Ecto neural progenitor cell (in vitro differentiated cells): Measurements from ENCODE around the gene TEK.
A peak's percentile ranks its signal among the peaks of the same experiment; 100 is the strongest.
"Not testable (repeated sequence)": the region's sequence is repeated elsewhere in the genome, so short reads cannot be mapped to it uniquely, and the experiment has no call there.

Source experiments
- DNase-seq: peaks from one replicate; pipeline ENCODE4 v3.0.0-alpha.2; 2018; ENCODE audit warnings: low spot score

TEK gene

DNA sequence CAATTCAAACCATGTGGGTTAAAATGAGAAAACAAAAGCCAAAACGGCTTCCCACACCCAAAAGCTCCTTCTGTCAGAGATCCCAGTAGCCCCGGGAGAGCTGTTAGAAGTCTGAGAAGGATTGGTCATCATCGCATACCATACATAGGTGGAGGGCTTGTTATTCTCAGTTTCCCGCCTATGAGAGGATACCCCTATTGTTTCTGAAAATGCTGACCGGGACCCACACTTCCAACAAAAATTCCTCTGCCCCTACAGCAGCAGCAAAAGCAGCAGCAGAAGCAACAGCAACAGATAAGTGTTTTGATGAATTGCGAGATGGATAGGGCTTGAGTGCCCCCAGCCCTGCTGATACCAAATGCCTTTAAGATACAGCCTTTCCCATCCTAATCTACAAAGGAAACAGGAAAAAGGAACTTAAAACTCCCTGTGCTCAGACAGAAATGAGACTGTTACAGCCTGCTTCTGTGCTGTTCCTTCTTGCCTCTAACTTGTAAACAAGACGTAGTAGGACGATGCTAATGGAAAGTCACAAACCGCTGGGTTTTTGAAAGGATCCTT is at the start of gene TEK:
Gene TEK, plus strand, starts transcription at position 245 of the 561 bp plus-strand sequence. CDS start 366 bp downstream, outside the sequence.
- DNase-seq = peak; percentile 50

DNA sequence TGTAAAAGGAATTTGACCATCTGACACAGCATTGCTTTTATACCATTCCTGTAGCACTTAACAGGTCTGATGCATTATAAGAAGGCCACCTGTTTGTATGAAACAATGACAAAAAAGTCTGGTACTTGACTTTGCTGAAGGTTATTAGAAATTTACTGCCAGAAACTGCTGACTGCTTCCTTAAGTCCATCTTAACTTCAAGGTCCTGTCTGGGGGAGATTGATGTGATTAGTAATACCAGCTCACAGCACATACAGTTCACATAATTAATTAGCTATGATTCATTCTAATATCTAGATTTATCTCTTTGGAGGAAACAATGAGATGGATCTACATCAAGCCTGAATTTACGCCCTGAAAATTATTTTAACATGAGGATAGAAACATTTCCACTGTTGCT is 49.6 kb upstream of the TEK start:
- no peak for DNase-seq

DNA sequence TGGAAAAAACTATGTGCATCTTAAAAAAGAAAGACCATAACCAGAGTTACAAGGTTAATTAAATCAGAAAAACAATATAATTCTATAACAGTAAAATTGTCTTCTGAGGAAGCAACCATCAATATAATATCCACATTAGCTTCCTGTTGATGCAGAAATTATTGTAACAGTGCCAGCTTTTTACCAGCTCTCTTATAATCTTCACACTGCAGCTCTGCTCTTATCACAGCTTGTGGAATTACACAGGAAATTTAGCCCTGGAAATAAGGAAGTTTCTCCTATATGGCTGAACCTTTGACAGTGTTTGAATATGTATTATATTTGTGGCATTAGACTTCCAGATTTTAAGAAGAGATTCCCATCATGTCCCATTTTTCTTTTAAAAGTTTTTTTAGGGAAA is 49.1 kb upstream of the TEK start:
- DNase-seq = no peak

DNA sequence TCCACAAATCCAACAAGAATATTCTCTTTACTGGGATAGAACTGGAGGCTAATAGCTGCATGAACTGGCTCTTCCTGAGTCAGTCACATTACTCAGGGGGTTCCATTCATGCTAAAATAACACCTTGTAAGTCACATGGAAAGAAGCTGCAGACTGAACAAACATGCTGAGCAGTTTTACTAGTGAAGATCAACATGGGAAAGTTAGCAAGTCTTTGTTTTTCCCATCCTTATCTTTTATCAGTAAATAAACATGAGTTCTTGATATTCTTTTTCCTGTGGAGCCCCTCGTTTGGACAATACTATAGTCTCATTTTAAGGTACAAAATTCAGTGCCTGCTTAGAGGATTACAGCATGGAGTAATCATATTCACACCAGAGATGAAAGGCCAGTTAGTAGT is 43.7 kb upstream of the TEK start:
- DNase-seq = no peak

DNA sequence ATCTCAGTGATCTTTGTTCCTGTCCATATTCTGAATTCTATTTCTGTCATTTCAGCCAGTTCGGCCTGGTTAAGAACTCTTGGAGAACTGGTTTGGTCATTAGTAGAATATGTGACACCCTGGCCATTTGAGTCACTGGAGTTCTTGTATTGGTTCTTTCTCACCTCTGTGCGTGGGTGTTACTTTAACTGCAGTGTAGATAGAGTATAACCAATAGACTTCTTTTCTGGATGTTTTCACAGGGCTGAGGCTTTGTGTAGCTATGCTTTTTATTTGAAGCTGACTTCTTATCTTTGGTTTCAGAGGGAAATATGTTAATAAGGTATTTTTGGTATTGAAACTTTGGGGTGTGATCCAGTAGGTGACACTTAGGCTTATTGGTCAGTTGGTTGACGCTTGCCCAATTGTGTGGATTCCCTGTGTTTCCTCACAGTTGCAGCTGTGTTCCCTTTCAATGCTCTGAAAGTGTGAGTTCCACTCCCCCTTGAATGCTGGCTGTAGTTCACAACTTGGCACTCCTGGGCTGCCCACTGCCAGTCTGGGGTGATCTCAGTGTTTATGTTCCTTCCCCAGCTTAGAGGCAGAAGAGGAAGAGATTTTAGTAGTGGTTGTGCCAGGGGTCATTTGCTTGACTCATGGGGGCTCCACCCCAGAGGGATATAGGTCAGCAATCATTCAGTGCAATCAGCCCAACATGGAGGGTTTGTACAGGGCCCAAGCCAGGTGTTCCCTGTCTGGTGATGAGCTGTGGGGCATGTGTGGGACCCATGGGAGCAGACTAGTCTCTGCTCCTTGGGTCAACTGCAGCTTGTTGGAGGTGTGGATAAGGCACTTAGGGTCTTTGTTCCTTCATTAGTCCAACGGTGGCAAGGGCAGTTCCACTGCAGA is 34.9 kb upstream of the TEK start:
- DNase-seq = no peak

DNA sequence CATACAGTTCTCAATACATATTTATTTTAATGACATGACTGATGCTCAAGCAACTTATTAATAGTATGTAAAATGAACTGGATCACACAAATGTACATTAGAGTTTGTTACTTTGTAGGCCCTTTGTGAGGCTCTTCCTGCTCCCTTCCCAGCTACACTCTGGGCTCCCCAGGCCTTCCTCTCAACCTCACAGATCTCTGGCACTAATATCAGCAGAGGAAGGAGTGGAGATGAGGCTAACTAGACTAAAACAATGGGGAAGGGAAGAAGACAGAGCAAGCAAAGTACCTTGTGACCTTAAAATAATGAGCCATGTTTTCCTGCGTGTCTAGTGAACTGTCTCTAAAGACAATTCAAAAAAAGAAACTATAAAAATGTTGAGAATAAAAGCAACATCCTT is 30.3 kb upstream of the TEK start:
- DNase-seq = no peak

DNA sequence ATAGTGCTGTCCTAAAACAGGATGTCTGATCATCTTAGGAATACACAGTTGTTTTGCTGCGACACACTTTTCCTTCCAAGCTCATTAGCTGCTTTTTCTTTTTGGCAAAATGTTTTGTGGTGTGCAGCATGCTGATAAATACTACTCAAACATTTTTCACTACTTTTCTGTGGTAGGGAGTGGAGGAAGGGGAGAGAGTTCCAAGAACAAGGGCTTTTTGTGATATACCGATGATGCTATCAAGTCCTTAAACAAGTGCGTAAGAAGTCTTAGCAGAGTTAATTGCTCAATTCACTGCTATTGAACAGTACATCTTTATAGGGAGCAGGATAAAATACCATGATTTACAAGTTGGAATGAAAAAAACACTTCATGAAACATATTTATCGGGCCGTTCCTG is 23.6 kb upstream of the TEK start:
- no peak for DNase-seq

DNA sequence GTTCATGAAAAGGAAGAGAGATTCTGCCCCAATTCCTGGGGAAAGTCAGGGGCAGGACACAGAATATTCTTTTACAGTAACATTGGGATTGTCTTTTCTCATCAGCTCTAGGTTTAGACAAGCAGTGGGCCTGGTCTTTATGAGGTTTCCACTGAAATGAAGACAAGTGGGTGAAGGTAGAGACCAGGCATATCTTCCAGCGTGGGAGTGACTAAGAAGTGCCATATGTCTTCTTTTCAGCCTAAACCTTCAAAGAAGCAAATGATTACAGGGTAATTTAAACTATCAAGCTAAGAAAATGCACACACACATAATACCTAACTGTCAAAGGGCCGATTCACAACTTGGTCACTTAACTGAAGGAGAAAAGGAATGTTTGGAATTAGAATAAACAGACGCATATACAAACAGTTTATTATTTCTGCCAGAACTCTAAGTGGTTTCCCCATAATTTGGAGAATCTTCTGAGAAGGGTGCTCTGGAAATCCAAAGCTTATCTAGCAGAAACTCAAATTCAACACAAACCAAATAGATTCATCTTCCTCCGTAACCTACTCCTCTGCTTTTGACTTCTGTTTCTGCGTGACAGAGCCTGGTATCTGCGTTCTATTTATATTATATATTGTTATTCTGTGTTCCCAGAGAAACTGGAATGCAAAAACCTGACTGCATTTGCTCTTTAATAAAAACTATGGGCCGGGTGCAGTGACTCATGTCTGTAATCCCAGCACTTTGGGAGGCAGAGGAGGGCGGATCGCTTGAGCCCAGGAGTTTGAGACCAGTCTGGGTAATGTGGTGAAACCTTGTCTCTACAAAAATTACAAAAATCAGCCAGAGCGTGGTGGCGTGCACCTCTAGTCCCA is 22.0 kb upstream of the TEK start:
- DNase-seq = no peak

DNA sequence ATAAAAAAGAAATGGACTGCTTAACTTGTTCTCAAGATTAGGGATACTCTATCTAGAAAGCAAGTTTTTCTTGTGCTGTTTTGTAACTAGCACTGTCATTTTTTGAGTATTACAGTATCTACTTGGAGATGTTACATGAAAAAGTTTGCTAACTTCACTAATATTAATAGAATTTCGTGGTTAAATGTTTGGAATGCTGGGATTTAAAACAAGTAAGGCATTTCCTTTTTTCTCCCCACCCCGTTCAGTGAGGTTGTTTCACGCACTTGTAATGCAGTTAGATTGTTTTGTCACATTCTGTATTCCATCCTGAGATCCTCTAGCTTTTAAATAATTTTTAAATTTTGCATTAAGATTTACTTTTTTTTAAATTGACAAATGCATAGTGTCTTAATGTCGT is 20.0 kb upstream of the TEK start:
- DNase-seq = no peak

DNA sequence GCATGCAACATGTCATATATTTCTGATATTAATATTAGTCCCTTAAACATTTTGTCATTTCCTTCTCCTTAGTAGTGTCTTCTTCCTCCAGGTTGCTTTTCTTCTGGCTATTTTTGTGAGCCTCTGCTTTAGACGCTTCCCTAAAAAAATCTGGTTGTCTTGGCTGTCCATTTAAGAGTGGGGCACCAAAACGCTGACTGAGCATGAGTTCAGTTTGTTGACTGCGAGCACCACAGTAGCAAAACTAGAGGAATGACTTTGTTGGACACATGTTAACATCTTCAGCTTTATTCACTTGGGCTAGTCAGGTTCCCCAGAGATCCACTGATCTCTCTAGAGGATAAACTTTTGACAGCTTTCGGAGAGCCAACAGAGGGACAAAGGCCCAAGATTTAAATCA is 19.3 kb upstream of the TEK start:
- no peak for DNase-seq

DNA sequence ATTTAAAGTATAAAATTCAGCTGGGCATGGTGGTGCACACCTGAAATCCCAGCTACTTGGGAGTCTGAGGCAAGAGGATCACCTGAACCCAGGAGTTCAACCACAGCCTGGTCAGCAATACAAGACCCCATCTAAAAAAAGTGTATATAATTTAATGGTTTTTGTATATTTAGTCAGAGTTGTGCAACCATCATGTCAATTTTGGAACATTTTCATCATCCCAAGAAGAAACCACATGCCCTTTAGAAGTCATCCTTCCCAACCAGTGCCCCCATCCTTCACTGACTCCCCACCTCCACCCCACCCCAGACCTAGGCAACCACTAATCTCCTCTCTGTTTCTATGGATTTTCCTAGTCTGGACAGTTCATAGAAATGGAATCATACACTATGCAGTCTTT is 18.8 kb upstream of the TEK start:
- DNase-seq = no peak

DNA sequence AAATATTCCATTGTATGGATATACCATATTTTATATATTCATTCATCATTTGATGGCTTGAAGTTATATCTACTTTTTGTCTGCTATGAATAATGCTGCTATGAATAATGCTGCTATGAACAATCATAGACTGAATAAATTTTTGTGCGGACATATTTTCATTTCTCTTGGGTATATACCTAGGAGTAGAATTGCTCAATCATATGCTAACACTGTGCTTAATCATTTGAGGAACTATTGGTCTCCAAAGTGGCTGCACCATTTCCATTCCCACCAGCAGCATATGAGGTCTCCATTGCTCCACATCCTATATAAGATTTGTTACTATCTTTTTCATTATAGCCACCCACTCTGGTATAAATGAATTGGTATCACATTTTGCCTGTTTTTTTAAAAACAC is 18.3 kb upstream of the TEK start:
- DNase-seq = no peak

DNA sequence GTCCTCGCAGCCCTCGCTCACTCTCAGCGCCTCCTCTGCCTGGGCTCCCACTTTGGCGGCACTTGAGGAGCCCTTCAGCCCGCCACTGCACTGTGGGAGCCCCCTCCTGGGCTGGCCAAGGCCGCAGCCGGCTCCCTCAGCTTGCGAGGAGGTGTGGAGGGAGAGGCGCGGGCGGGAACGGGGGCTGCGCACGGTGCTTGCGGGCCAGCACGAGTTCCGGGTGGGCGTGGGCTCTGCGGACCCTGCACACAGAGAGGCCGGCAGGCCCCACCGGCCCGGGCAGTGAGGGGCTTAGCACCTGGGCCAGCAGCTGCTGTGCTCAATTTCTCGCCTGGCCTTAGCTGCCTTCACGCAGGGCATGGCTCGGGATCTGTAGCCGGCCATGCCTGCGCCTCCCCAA is 16.5 kb upstream of the TEK start:
- DNase-seq = not testable (repeated sequence)

DNA sequence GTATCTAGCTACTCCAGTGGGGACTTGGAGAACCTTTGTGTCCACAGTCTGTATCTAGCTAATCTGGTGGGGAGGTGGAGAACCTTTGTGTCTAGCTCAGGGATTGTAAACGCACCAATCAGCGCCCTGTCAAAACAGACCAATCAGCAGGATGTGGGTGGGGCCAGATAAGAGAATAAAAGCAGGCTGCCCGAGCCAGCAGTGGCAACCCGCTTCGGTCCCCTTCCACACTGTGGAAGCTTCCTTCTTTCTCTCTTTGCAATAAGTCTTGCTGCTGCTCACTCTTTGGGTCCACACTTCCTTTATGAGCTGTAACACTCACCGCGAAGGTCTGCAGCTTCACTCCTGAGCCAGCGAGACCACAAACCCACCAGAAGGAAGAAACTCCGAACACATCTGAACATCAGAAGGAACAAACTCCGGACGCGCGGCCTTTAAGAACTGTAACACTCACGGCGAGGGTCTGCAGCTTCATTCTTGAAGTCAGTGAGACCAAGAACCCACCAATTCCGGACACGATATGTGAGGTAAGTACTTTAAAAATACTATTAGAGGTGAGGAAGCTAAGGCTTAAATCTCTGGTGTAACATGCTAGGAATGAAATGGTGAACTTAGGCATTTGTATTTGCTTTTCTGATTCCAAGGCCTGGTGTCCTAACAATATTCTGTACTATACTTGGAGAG is 15.5 kb upstream of the TEK start:
- DNase-seq = not testable (repeated sequence)

DNA sequence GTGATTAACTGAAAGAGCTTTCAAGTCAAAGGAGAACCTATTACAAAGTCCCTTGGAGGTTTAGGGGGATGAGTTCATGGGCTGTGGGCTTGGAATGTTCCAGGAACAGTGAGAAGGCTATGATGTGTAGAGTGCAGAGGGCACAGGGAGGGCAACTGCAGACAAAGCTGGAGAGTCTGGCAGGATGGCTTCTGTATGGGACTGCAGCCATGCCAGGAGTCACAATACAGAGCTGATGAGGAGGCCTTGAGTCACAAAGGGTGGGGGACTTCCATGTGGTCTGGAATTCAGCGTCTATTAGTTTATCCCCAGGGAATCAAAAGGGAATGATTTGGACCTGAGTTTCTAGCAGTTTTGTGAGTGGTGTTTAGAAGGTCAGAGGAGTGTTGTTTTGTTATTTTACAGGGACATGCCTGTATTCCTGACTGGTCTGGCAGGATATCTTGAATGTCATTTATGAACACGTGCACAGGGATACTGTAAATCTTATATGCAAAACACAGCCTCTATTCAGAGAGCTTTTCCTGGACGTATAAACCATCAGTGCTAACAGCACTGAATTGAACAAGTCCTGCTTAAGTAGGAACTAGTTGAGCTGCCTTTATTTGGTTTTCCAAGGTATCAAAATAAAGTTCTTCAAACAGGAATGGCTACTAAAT is 14.3 kb upstream of the TEK start:
- no peak for DNase-seq

DNA sequence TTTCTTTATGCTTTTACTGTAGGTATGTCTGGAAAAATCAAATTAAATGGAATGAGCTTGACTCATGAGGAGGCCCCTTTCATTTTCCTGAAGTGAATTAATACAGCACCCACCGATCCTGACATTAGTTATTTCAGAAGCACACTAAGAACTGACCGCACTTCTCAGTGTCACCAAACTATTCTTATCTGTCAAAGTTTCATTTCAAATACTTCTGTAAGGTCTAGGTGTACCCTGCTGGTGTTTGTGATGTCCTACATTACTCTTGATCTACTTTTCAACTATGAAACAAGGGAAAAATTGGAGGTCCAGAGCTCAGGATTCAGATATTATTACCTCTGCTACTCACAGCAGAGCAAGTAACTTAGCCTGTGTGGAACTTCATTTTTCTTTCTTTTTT is 1.8 kb upstream of the TEK start:
- DNase-seq = no peak

DNA sequence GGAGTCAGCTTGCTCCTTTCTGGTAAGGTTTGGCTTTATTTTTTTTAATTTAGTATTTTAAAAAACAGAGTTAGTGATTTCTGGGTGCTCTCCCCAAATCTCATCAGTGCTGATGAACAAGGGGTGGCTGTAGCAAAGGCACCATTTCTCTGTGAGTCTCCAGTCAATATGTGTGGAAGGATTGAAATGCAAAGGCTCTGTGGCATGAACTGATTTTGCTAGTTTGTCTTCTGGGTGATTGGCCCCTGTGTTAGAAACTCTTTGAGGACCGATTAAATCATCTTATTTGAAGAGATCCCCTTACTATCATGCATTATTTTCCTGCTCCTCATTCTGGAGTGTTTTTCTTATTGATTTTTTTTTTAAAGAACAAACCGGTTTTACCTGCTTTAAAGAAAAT is 596 bp downstream of the TEK start:
- DNase-seq = no peak

DNA sequence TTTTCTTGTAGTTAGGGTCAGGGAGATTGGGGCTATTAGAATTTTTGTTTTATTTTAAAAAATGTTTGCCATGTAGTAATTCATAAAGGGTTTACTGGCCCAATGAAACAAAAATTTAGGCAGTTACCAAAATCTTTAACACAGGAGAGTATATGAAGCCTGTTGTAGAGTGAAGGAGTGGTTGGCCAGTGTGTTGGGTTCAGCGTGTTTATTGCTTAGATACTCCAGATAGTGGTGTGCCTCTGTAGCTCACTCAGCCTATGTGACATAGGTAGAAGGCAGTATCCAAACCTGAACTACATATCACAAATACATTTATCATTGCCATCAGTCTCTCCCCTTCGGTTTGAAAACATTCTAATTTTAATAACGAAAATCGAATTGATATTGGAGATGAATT is 1.2 kb downstream of the TEK start:
- no peak for DNase-seq

DNA sequence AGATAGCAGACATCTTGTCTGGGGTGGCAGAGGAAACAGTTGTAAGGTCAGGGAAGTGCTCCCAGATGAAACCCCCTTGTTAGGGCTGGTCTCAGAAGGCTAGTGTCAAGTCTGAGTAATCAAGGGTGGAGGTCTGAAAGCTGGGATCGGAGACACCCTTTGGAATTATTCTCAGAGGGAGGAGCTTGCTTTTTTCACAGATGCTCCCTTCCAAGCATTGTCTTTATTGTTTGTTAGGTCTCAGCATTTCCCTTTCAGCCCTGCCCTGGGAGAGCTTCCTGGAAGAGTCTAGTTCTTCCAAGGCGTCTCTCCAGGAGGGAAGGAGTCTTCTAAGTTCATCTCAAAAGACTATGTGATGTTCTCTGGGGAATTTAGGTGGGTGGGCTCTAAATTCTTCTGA is 3.2 kb downstream of the TEK start:
- no peak for DNase-seq

DNA sequence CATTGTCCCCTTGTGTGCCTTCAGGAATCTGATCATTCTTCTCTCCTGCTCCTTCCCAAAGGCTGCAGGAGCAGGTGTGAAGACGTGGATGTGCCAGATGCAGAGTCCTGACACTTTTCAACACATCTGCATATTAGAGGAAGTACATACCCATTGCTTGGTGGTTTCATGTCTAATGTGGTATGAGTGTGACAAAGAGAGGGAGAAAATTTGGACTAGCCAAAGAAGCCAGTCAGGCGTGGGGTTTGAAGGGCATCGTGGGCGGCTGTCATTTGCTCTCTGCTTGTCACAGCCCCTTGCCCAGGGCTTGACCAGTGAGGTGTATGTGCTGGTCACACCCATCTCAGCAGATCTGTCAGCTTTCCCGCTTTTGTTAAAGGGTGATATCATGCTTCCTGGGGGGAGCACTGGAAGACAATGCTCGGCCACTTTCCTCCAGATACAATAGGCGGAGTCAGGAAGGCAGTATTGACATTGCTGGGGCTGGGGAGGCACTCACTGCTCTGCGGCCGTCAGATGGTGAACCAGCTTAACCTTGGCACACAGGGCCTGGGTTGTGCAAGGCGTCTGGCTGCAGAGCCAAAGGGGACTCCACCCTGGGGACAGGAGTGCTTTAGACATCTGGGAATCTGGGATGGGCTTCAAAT is 8.6 kb downstream of the TEK start:
- no peak for DNase-seq

DNA sequence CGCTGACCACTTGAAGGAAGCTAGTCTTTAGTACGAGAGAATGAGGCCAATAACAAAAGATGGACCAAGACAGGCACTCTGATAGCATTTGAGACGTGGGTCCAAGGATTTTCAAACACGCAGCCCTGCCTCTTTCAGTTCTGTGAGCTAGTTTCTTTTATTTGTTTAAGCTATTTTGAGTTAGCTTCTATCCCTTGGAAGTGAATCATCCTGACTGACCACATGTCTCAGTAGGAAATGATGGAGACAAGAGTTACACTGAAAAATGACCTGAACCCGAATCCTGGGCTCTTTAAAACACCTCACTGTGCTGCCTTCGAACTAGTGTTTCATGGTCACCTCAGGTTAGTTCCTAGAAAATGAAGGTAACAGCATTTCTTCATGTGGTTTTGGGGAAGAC is 9.9 kb downstream of the TEK start:
- no peak for DNase-seq
